ENCODE measurements around the gene ABL2.

DNA sequence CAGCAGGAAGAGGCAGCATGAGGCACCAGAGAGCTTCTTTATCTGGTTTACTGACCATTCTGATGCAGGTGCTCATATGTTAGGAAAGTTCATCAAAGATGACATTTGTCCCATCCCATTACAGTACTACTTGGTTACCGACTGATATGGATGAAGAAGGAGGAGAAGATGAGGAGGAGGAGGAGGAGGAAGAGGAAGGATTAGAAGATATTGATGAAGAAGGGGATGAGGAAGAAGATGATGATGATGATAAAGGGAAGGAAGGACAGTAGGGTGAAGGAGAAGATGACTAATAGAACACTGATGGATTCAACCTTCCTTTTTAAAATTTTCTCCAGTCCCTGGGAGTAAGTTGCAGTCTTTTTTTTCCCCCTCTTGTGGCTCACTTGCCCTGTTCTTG, 45.1 kb downstream of the ABL2 start:
- no peak for TF ChIP-seq SUZ12 (IDR thresholded peaks at IDR 0.05; ENCODE audit: extremely low read depth, insufficient read depth, insufficient read length)
- TF ChIP-seq ZNF274 (IDR thresholded peaks at IDR 0.05; ENCODE audit: low read depth, low read length) = no peak
